ENCODE data around the gene RSAD1.

RSAD1 gene

GRCh38 chr17:50478391-50479381, at the start of gene RSAD1:
RSAD1 (plus strand) TSS chr17:50478860; CDS start chr17:50478885, 25 bp downstream.
- peak; percentile 91 for DNase-seq
- no peaks in the 10 kb centered on the region for H3K9me3 Mint-ChIP-seq
- CTCF ChIA-PET: interaction anchor here (0.6 to 2.5 kb wide), 21 partner anchors 9 to 1647 kb away, joined by 3 to 15 read pairs (median 4); partner anchors contain the start of genes ACSF2, CHAD, COL1A1 and LRRC59
- peaks cover 12% of the 10 kb centered on the region for H3K27me3 Mint-ChIP-seq
- H3K4me1 Mint-ChIP-seq: peaks cover 21% of the 10 kb centered on the region
- H3K4me3 Mint-ChIP-seq: peak within 1 kb of the TSS; percentile 84
- H3K27ac Mint-ChIP-seq: peak within 1 kb of the TSS; percentile 87
- peaks cover 6% of the 10 kb centered on the region for H3K36me3 Mint-ChIP-seq

GRCh38 chr17:50429793-50430192, 48.9 kb upstream of the RSAD1 start:
- DNase-seq: no peak
- Mint-ChIP-seq H3K4me1 (peaks cover 33% of the 10 kb centered on the region), H3K27ac (no peak overlapping the region), H3K27me3 (no peaks in the 10 kb centered on the region), H3K36me3 (peaks cover 1% of the 10 kb centered on the region), H3K4me3 (no peak overlapping the region), H3K9me3 (no peaks in the 10 kb centered on the region)
- CTCF ChIA-PET: interaction anchor here (3.3 kb wide), 1 partner anchor 32 kb away, joined by 9 read pairs; the partner anchor contains the start of gene LRRC59

GRCh38 chr17:50430821-50431618, 47.6 kb upstream of the RSAD1 start:
- Mint-ChIP-seq H3K9me3 (no peaks in the 10 kb centered on the region), H3K4me1 (peaks cover 25% of the 10 kb centered on the region), H3K27ac (no peak overlapping the region), H3K4me3 (no peak overlapping the region), H3K36me3 (peaks cover 1% of the 10 kb centered on the region), H3K27me3 (no peaks in the 10 kb centered on the region)
- no peak for DNase-seq
- CTCF ChIA-PET: interaction anchor here (0.6 to 3.3 kb wide), 3 partner anchors 9 to 56 kb away, joined by 3 to 9 read pairs (median 6); partner anchors contain the start of gene LRRC59

- Mint-ChIP-seq H3K4me3 (no peak overlapping the region), H3K36me3 (no peaks in the 10 kb centered on the region), H3K27me3 (no peaks in the 10 kb centered on the region), H3K4me1 (peaks cover 17% of the 10 kb centered on the region), H3K27ac (no peak overlapping the region), H3K9me3 (no peaks in the 10 kb centered on the region)
- no peak for DNase-seq
- CTCF ChIA-PET: interaction anchor here (1.2 to 1.5 kb wide), 3 partner anchors 10 to 42 kb away, joined by 3 to 6 read pairs (median 5); partner anchors contain the start of gene LRRC59
Observed at GRCh38 chr17:50432125-50432762, 46.4 kb upstream of the RSAD1 start.

GRCh38 chr17:50437409-50437808, 41.3 kb upstream of the RSAD1 start:
- no peaks in the 10 kb centered on the region for H3K9me3 Mint-ChIP-seq
- DNase-seq: no peak
- CTCF ChIA-PET: interaction anchor here (0.5 to 0.7 kb wide), 2 partner anchors 46 to 184 kb away, joined by 3 read pairs; no protein-coding TSS in a partner anchor
- no peaks in the 10 kb centered on the region for H3K36me3 Mint-ChIP-seq
- H3K27me3 Mint-ChIP-seq: no peaks in the 10 kb centered on the region
- H3K27ac Mint-ChIP-seq: no peak overlapping the region
- H3K4me1 Mint-ChIP-seq: peaks cover 9% of the 10 kb centered on the region
- no peak overlapping the region for H3K4me3 Mint-ChIP-seq

- no peak for DNase-seq
- no peak overlapping the region for H3K27ac Mint-ChIP-seq
- no peaks in the 10 kb centered on the region for H3K9me3 Mint-ChIP-seq
- no peak overlapping the region for H3K4me3 Mint-ChIP-seq
- H3K4me1 Mint-ChIP-seq: peaks cover 3% of the 10 kb centered on the region
- no peaks in the 10 kb centered on the region for H3K27me3 Mint-ChIP-seq
- CTCF ChIA-PET: no interaction called here
- H3K36me3 Mint-ChIP-seq: no peaks in the 10 kb centered on the region
Observed at GRCh38 chr17:50439008-50439407, 39.7 kb upstream of the RSAD1 start.

- Mint-ChIP-seq H3K9me3 (no peaks in the 10 kb centered on the region), H3K36me3 (no peaks in the 10 kb centered on the region), H3K27me3 (no peaks in the 10 kb centered on the region), H3K4me1 (no peaks in the 10 kb centered on the region), H3K4me3 (no peak overlapping the region), H3K27ac (no peak overlapping the region)
- no peak for DNase-seq
- CTCF ChIA-PET: no interaction called here
Observed at GRCh38 chr17:50440172-50440837, 38.4 kb upstream of the RSAD1 start.

GRCh38 chr17:50440838-50441829, 37.5 kb upstream of the RSAD1 start:
- DNase-seq: no peak
- no peak overlapping the region for H3K4me3 Mint-ChIP-seq
- no peaks in the 10 kb centered on the region for H3K4me1 Mint-ChIP-seq
- H3K27me3 Mint-ChIP-seq: no peaks in the 10 kb centered on the region
- no peak overlapping the region for H3K27ac Mint-ChIP-seq
- CTCF ChIA-PET: no interaction called here
- H3K9me3 Mint-ChIP-seq: no peaks in the 10 kb centered on the region
- H3K36me3 Mint-ChIP-seq: no peaks in the 10 kb centered on the region

- CTCF ChIA-PET: interaction anchor here (0.6 to 0.7 kb wide), 2 partner anchors 38 to 81 kb away, joined by 3 read pairs; no protein-coding TSS in a partner anchor
- no peaks in the 10 kb centered on the region for H3K36me3 Mint-ChIP-seq
Observed at GRCh38 chr17:50443505-50443974, 35.1 kb upstream of the RSAD1 start.

GRCh38 chr17:50444841-50445715, 33.6 kb upstream of the RSAD1 start:
- Mint-ChIP-seq H3K9me3 (no peaks in the 10 kb centered on the region), H3K27me3 (no peaks in the 10 kb centered on the region), H3K4me1 (no peaks in the 10 kb centered on the region), H3K27ac (no peak overlapping the region), H3K4me3 (no peak overlapping the region), H3K36me3 (no peaks in the 10 kb centered on the region)
- DNase-seq: no peak
- CTCF ChIA-PET: no interaction called here

More at GRCh38 chr17:50443505-50443974, 35.1 kb upstream of the RSAD1 start:
- Mint-ChIP-seq H3K4me1 (no peaks in the 10 kb centered on the region), H3K27me3 (no peaks in the 10 kb centered on the region), H3K27ac (no peak overlapping the region), H3K4me3 (no peak overlapping the region), H3K9me3 (no peaks in the 10 kb centered on the region)
- DNase-seq: no peak

GRCh38 chr17:50445730-50446325, 32.8 kb upstream of the RSAD1 start:
- Mint-ChIP-seq H3K27ac (no peak overlapping the region), H3K27me3 (no peaks in the 10 kb centered on the region), H3K36me3 (no peaks in the 10 kb centered on the region), H3K9me3 (no peaks in the 10 kb centered on the region), H3K4me3 (no peak overlapping the region), H3K4me1 (no peaks in the 10 kb centered on the region)
- no peak for DNase-seq
- CTCF ChIA-PET: interaction anchor here (0.6 kb wide), 1 partner anchor 194 kb away, joined by 7 read pairs; no protein-coding TSS in a partner anchor

Data from activated naive CD4-positive, alpha-beta T cell treated with anti-CD3 and anti-CD28 coated beads, Interleukin-2, amount 10 ng/mL, durations not matched to agents 7 days and 5 days (primary cell).